MCF 10A (cell line): ENCODE data around the gene LDLRAD4. TPM values are rescaled to one million over a fixed set of nuclear protein-coding genes. Genes with fewer than 3 reads are reported as not detected.

Source experiments
- BruUV-seq: library from RNA; stranded (reverse); fragments of 400-500 nt; replicated peaks from 2 replicates; lab custom pipeline; 2021; lab: Mats Ljungman, UMichigan
- CTCF ChIA-PET: fragments of 300-600 bp; sonication (Branson Sonifier 250); formaldehyde crosslinking; extraction: SDS; loops from one replicate; lab custom pipeline; 2021; ENCODE audit warnings: antibody characterized with exemption, inconsistent platforms; lab: Yijun Ruan, JAX
- POLR2A ChIA-PET: fragments of 300-600, 350-650 bp; sonication (Branson Sonifier 250); formaldehyde crosslinking; extraction: SDS; loops from one replicate; lab custom pipeline; 2020; ENCODE audit warnings: antibody characterized with exemption, inconsistent platforms; lab: Yijun Ruan, JAX
- DNase-seq: peaks from one replicate; pipeline ENCODE4 v3.0.0-alpha.2; 2018; ENCODE audit not compliant: unreplicated experiment
- H3K27ac Mint-ChIP-seq: one replicate; pipeline ENCODE4 v1.8.0; 2022; ENCODE audit warnings: mild to moderate bottlenecking, low read depth, mixed read lengths; ENCODE audit not compliant: unreplicated experiment
- H3K27me3 Mint-ChIP-seq: one replicate; pipeline ENCODE4 v1.8.0; 2022; ENCODE audit warnings: mixed read lengths; ENCODE audit not compliant: insufficient read depth, unreplicated experiment
- H3K36me3 Mint-ChIP-seq: one replicate; pipeline ENCODE4 v1.8.0; 2022; ENCODE audit warnings: mild to moderate bottlenecking, moderate library complexity, mixed read lengths; ENCODE audit not compliant: insufficient read depth, unreplicated experiment
- H3K4me1 Mint-ChIP-seq: one replicate; pipeline ENCODE4 v1.8.0; 2022; ENCODE audit warnings: mixed read lengths; ENCODE audit not compliant: insufficient read depth, unreplicated experiment
- H3K4me3 Mint-ChIP-seq: one replicate; pipeline ENCODE4 v1.8.0; 2022; ENCODE audit warnings: mild to moderate bottlenecking, moderate library complexity, mixed read lengths; ENCODE audit not compliant: unreplicated experiment
- H3K9me3 Mint-ChIP-seq: one replicate; pipeline ENCODE4 v1.8.0; 2022; ENCODE audit warnings: mixed read lengths; ENCODE audit not compliant: unreplicated experiment
- intact Hi-C: fragments of 100-400 bp; cut with micrococcal nuclease; formaldehyde crosslinking; loops from 2 replicates; pipeline ENCODE4 v1.14.1; 2022
- total RNA-seq: library from RNA; stranded (reverse); gene quantifications from 2 replicates; pipeline ENCODE4 v1.2.3, GENCODE V29; 2022
- TF ChIP-seq, protein P1 (sequence below): fragments of 200-600 bp; IDR thresholded peaks from one replicate; pipeline ENCODE4 v1.8.0; 2022; ENCODE audit warnings: antibody characterized with exemption, mild to moderate bottlenecking; ENCODE audit not compliant: unreplicated experiment

The LDLRAD4 gene
- total RNA-seq, 1 experiment from 2014 or later, result not detected

DNA sequence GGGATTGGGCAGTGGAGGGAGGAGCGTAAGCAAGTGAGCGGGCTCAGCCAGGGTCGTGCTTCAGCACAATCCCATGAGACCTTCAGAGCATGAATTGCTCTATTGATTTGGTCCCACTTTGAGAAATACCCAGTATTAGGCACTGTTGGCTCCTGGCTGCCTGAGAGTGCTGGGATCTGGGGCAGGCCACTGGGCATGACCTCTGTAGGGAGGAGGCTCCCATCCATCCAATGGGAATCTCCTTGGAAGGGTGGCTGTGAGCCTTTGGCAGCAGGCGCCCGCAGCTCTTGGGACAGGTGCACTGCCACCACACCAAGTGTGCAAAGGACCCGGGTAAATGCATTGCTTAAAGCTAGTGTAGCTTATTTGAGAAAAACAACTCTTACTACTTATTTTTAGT, 137.5 kb downstream of the LDLRAD4 start:
- CTCF ChIA-PET, result no interaction called here
- intact Hi-C loops, result no loop called here
- Mint-ChIP-seq H3K4me3 (no peak overlapping the region), H3K27me3 (no peaks in the 10 kb centered on the region), H3K36me3 (no peaks in the 10 kb centered on the region), H3K27ac (no peak overlapping the region), H3K4me1 (no peaks in the 10 kb centered on the region), H3K9me3 (peaks cover 33% of the 10 kb centered on the region)
- TF ChIP-seq, protein P1, sequence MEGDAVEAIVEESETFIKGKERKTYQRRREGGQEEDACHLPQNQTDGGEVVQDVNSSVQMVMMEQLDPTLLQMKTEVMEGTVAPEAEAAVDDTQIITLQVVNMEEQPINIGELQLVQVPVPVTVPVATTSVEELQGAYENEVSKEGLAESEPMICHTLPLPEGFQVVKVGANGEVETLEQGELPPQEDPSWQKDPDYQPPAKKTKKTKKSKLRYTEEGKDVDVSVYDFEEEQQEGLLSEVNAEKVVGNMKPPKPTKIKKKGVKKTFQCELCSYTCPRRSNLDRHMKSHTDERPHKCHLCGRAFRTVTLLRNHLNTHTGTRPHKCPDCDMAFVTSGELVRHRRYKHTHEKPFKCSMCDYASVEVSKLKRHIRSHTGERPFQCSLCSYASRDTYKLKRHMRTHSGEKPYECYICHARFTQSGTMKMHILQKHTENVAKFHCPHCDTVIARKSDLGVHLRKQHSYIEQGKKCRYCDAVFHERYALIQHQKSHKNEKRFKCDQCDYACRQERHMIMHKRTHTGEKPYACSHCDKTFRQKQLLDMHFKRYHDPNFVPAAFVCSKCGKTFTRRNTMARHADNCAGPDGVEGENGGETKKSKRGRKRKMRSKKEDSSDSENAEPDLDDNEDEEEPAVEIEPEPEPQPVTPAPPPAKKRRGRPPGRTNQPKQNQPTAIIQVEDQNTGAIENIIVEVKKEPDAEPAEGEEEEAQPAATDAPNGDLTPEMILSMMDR, result no peak
- DNase-seq, result no peak
- POLR2A ChIA-PET, result no interaction called here
- no TSS peak for BruUV-seq

DNA sequence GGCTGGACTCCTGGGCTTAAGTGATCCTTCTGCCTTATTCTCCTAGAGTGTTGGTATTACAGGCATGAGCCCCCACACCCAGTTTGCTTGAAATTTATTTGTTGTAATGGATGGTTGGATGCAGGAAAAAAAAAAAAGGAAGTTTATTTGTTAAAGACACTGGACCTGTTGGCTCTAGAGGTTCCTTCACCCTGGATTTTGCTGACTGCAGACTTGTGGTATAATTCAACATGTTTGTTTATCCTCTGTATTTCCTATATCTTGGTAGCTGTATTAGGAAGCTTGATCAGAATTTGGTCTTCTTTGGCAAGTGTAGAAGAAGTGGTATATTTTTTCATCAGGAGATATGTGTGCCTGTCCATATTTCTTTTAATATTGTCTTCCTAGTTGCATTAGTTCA, 138.7 kb downstream of the LDLRAD4 start:
- Mint-ChIP-seq H3K4me3 (no peak overlapping the region), H3K27me3 (no peaks in the 10 kb centered on the region), H3K4me1 (no peaks in the 10 kb centered on the region), H3K27ac (no peak overlapping the region), H3K9me3 (peaks cover 31% of the 10 kb centered on the region), H3K36me3 (no peaks in the 10 kb centered on the region)
- BruUV-seq, result no TSS peak
- intact Hi-C loops, result no loop called here
- POLR2A ChIA-PET, result no interaction called here
- DNase-seq, result no peak
- CTCF ChIA-PET, result no interaction called here
- TF ChIP-seq, protein P1, result no peak

DNA sequence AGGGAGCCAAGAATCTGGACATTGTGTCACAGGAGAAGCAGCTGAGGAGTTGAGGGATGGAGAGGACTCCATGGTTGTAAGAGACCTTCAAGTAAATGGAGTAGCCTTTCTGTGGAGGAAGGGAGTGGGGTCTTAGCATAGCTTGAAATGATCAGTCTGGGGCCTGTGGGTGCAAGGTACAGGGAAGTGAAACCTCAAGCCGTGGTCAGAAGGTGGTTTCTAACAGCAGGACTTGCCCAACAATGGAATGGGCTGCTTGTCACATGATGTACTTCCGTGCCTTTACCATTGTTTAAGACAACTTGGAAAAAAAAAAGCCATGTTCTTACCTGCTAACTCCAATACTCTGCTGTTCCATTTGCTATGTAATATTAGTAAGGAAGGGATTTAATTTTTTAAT, 140.7 kb downstream of the LDLRAD4 start:
- ChIA-PET POLR2A (no interaction called here), CTCF (no interaction called here)
- Mint-ChIP-seq H3K36me3 (no peaks in the 10 kb centered on the region), H3K9me3 (peaks cover 25% of the 10 kb centered on the region), H3K4me1 (no peaks in the 10 kb centered on the region), H3K27me3 (no peaks in the 10 kb centered on the region), H3K4me3 (no peak overlapping the region), H3K27ac (no peak overlapping the region)
- no TSS peak for BruUV-seq
- TF ChIP-seq, protein P1, result no peak
- intact Hi-C loops, result no loop called here
- no peak for DNase-seq

DNA sequence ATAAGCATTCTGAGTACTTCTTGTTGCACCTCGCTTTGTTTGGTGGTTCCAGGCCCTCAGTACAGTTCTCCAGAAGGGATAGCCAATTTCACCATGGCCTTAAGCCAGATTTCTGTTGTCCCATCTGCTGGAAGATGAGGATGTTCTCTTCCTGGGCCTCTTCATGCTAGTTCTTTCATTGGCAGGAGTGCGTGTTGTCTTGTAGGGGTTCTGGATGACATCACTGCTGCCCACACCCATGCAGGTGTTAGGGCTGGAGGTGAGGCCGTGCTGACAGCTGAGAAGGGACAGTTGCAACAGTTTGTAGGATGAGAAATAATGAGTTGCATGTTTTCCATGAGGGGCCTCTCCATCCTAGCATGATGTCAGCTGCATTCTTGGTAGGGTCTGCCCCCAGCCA, 142.9 kb downstream of the LDLRAD4 start:
- peaks cover 11% of the 10 kb centered on the region for H3K9me3 Mint-ChIP-seq
- intact Hi-C loops, result no loop called here
- no peak for DNase-seq
- ChIA-PET CTCF (no interaction called here), POLR2A (no interaction called here)
- H3K4me3 Mint-ChIP-seq, result no peak overlapping the region
- TF ChIP-seq, protein P1, result no peak
- BruUV-seq, result no TSS peak
- H3K4me1 Mint-ChIP-seq, result no peaks in the 10 kb centered on the region
- no peaks in the 10 kb centered on the region for H3K36me3 Mint-ChIP-seq
- H3K27me3 Mint-ChIP-seq, result no peaks in the 10 kb centered on the region
- no peak overlapping the region for H3K27ac Mint-ChIP-seq
